GM21447 (cell line): Measurements from ENCODE around the gene VAPB.
A peak's percentile ranks its signal among the peaks of the same experiment; 100 is the strongest.

Experiments
- ATAC-seq: cut with Tn5 transposase; IDR thresholded peaks from one replicate; pipeline ENCODE4 v1.9.1; 2021; ENCODE audit not compliant: unreplicated experiment

The VAPB gene

DNA sequence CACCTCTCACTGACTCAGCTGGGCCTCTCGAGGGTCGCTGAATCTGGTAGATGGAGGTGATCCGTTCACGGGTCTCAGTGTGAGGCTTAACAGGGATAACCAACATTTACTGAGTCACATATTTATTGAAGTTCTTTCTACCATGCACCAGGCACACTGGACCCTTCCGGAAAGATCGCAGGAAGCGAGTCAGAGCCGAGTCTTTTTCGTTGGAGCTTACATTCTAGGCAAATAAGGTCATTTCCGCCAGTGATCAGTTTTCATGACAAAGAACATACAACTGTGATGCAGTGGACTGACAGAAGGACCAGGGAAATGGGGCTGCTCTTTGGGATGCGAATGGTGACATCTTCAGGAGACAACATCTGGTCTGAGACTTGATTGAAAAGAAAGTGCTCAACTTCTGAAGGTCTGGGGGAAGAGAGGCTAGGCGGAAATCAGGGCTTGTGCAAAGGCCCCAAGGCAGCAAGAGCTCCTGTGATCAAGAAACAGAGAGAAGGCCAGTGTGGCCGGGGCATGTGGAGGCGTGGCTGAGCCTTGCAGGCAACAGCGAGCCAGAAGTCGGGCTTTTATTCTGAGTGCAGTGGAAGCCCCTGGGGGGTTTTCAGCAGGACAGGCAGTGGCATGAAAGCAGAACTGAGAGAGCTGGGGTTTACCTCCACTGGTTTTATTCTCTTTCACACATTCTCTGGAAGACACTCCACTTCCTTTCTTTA is 69.5 kb downstream of the VAPB start:
- ATAC-seq = peak; percentile 98

DNA sequence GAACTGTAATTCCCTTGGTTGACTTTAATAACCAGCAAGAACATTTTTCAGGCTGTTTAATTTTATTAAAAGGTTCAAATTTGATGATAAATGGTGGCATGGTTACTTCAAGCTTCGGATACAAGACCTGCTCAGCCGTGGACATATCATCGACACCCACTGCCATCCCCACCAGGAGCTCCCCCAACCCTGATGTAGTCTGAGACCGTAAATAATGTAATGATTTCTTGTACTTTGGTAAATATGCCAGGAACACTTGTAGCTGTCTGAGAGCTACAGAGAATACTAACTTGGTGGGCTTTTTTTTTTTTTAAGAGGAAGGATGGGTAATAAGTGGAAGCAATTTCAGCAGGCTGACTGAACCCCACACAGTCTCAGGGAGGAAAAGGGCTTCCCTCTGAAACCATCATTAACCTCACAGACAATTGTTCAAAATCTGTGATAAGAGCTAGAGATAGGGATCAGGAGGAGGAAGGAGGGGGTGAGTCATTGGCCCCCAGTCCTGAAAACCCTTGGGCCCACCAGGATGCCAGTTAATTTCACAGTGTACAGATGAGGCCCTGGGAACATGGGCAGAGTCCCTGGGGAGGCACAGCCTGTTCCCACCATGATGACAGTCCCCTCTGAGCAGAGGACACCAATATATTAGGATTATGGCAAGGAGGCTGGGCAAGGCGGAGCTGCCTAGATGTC is 70.2 kb downstream of the VAPB start:
- peak; percentile 9 for ATAC-seq

DNA sequence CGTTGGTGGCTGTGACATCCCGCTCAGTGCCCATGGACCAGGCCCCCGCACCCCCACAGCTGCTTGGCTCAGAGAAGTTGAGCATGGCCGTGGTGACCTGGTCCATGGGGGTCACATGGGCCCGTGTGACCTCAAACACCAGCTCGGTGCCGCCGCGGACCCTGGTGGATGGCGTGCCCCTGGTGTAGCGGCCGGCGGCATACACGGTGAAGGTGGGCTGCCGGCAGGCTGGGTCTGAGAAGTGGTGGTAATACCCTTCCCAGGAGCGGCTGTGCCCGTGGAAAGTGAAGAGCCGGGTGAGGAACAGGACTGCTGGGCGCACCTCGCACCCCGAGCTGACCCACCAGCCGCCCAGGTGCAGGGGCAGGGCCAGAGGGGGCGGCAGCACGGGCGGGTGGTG is 72.1 kb downstream of the VAPB start:
- no peak for ATAC-seq

DNA sequence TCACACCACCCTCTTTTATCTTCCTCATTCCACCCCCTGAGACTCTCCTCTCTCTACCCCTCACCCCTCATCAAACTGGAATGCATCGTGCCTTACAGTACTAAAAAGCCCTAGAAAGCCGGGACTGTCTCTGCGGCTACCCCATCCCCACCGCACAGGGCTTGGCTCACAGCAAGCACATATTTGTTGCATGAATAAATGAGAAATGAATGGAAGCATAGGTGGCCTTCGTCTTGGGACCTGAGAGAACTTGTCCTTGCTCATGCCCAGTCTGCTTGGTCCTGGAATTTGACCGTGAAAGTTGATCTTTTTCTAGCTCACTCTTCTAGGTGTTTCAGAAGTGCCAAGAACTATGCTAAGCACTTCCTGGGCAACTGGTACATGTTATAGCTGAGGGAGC is 72.9 kb downstream of the VAPB start:
- ATAC-seq = no peak

DNA sequence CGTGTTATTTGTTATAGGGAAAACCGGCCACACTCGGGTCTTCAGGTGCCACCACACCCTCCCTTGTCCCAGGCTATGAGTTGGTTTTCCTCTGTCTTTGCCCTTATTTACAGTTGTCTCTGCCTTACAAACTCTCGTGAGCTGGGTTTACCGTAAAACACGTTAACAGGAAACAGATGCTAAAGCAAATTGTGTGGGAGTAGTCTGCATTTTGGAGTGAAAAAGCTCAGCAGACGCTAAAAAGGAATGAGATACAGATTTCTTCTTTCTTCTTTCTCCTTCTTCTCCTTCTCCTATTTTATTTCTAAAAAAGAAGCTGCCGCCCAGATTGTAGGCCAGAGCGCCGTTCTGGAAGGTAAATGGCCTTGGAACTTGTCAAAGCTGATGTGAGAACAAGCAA is 74.2 kb downstream of the VAPB start:
- no peak for ATAC-seq

DNA sequence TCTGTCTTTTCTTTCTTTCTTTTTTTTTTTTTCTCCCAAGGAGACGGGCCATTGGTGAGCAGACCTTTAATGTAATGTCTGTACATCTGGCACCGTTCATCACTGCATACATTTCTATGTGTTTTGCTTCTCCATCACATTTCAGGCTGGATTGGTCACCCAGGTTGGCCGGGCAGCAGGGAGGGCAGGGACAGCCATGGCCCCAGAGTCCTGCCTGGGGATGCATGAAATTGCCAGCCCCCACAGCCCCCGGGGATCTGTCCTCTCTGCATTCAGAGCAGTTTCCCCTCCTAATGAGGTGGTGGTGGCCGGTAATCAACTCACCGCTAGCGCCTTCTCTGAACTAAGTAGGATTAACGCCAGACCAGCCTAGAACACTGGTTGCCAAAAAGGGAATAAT is 75.8 kb downstream of the VAPB start:
- ATAC-seq = no peak

DNA sequence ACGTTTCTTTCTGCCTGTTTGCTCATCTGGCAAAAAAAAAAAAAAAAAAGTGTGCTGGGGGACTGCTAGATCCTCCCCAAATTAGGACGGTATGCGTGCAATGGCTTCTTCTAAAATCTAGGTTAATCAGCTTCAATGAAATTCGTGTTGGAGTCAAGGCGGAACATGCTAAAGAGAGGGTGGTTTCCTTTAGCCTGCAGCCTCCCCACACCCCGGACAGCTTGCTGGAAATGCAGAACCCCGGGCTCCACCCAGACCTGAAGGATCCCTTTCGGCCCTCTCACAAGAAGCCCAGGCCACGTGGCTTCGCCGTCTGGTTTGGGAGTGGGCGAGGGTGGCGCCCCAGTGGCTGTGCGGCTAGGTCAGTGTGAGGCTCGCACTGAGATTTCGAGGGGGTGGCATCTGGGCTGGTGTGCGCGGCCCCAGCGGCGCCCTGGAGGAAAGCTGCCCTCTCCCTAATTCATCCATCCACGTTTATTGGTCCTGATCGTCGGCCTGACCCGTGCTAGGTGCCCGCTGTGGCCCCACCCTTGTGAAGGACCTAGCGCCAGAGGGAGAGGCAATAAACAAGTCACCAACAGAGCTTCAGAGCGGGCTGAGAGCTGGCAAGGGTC is 77.2 kb downstream of the VAPB start:
- ATAC-seq = no peak

DNA sequence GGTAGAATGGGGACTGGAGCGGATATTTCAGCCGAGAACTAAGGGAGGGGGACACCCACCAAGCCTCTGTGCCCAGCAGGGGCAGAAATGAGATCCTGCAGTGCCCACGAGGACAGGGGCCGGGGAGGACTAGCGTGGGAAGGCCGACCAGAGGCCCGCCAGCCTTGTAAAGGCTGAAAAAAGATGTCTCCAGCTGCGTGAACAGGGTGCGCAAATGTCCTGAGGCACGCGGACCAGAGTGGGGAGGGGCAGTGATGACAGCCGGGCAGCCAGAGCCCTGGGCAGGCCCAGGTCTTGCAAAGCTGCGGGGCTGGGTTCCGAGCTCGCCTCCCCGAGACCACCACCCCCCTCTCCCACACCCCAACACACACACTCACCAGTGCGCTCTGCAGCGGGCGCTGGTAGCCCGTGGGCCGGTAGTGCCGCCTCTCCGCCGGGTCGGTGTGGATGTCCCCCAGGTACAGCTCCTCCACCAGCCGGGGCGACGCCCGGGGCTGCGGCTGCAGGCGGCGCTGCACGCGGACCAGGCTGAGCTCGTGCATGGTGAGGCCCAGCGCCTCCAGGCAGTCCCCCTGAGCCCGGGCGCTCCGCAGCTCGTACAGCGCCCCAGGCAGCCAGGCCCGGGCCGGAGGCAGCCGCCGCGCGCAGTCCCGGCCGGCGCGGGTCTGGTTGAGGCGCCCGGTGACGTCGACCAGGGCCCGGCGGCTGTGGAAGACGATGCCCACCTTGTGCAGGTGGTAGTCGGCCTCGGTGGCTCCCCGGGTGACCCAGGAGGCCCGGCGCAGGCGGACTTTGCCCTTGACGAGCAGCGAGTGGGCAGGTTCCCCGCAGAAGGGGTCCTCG is 77.9 kb downstream of the VAPB start:
- ATAC-seq = no peak

DNA sequence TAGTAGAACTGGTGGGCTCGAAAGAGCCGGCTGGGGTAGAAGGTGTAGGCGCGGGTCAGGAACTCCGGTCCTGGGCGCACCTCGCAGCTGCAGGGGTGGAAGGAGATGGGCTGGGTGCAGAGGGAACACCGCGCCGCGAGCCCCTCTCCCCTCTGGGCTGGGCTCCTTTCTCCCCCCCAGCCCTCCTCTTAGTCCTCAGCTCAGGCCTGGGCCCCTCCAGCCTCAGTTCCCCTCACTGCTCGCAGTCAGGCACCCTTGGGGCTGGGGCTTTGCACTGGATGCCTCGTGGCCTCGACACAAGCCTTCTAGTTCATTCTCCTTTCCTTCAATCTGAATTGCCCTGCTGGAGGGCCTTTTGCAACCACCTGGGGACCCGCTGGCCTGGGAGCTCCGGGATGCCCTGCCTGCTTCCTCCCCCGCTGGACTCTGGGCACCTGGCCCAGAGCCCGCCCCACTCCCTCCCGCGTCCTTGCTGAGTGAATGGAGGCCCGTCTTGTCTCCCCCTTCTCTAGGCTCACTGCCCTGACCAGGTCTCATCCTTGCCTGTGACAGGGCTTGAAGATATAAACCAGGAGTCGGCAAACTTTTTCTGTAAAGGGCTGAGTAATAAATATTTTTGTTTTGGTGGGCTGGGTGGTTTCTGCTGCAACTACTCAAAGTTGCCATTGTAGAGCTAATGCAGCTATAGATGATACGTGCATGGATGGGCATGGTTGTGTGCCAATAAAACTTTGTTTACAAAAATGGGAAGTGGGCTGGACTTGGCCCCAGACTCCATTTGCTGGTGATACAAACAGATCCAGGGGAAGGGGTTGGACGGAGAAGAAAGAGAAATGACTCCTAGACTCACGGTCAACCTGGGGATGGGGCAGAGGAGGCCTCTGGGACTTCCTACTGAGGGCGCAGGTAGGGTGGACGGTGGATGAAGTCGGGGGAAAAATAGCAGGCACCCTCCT is 78.8 kb downstream of the VAPB start:
- no peak for ATAC-seq

DNA sequence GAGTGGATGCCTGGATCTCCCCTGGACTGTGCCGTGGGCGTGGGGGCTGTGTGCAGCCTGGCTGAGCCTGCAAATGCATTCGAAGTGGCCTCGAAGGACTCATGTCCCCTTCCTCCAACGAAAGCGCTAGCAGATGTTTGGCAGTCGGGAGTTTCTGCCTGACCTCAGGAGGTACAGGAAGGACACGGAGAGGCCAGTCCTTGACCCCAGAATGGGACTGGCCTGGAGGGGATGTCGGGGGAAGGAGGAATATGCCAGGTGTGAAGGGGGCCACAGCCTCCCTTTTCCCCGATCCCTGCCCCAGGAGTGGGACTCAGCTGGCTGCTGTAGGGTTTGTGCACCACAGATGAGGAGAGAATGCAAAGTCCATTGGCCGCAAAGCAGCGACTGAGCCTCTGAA is 80.6 kb downstream of the VAPB start:
- no peak for ATAC-seq

DNA sequence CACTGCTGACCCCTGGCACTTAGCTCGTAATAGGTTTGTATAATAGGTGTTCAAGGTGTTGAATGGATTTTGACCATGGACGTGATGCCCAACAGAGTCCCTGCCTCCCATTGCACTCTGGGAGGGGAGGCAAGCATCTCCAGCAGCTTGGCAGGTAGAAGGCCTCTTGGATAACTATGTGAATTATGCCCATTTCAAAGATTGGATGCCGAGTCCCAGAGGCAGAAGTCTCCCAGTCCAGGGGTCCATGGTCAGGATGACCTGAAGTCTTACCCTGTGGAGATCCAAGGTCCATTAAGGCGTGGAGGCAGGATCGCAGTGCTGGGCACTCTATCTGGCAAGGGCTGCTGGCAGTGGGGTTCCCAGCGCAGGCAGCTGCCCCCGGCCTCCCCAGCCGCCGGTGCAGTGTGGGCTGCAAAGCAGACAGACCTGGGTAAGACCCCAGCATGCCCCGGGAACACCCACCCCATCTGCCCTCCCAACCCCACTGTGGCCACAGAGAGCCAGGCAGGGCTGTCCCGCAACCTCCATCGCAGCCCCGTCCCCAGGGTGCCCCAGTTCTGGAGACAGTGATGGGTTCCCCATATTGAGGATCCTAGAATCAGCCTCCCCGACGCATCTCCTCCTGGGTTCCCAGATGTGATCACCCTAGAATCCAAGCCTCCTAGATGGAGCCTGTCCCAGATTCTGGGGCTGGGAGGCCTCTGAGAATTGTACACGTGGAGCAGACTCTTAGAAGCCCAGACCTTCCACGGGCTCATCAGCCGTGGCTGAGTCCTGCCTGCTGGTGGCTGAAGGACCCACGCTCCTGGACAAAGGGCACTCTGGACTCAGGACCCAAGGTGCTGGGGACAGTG is 81.5 kb downstream of the VAPB start:
- no peak for ATAC-seq

DNA sequence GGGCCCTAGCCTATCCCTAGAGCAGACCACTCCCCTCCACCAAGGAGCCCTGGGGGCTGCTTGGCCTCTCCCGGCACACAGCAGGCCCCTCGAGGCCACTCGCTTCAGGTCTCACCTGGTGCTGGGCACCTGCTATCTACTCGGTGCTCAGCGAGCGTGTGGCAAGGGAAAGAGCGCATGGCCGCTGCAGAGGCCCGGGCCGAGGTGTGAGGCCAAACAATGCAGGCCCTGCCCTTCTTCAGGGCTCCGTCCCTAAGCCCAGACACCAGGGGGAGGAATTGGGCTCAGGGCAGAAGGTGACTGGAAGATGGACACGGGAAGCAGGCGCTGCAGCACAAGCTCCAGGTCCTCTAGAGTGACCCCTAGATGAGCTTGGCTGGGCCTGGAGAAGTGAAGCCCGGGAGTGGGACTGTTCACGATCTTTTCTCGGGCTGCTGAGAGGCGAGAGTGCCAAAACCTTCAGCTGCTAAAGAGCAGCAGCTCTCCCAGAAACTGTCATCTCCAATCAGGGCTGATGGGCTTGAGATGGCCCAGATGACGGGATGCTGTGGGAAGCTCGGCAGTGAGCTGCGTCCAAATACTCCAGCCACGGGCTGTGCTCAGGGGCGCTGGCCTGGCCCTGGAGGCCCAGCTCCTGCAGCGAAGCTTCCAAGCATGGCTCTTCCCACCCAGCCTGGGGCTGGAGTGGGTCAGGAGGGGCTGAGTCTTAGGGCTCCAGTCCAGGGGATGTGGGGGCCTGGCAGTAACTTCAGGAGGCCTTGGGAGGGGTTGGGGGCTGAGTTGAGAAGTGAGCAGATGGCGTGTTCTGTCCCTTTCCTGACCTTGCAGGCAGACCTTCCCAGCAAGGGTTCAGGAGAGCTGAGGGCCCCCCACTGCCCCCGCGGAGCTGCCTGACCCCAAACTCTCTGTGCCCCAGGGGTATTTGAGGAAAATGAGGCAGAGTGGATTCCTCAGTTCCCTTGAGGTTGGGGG is 82.5 kb downstream of the VAPB start:
- ATAC-seq = no peak

DNA sequence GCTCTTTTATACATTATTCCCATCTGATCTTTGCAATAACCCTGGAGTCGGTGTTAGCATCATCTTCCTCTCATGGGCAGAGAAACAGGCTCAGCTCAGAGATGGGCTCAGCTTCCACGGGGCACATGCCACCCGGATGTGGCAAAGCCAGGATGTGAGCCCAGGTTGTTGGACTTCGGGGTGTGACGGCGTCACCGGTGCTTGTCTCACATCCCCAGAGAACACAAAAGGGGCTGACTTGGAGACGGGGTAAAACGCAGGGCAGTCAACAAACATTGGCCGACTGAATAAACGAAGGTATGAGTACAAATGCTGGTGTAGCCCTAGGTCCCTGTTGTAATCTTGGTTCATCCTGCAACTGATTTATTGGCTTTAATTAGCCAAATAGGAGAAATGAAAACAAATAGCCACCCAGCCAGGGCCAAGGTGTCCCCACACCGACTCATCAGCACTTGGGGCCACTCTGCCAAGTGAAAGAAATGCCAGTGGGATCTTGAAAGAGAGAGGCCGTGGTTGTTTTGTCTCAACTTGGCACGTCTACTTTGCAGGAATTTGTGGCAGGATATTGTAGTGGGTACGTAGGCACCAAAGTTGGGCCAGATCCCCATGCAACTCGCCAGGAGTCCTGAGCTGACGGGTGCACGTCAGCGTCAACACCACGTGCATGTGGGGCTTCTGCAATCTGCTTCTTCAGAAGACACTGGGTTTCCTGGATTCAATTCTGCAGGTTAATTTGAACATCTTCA is 83.4 kb downstream of the VAPB start:
- ATAC-seq = no peak

DNA sequence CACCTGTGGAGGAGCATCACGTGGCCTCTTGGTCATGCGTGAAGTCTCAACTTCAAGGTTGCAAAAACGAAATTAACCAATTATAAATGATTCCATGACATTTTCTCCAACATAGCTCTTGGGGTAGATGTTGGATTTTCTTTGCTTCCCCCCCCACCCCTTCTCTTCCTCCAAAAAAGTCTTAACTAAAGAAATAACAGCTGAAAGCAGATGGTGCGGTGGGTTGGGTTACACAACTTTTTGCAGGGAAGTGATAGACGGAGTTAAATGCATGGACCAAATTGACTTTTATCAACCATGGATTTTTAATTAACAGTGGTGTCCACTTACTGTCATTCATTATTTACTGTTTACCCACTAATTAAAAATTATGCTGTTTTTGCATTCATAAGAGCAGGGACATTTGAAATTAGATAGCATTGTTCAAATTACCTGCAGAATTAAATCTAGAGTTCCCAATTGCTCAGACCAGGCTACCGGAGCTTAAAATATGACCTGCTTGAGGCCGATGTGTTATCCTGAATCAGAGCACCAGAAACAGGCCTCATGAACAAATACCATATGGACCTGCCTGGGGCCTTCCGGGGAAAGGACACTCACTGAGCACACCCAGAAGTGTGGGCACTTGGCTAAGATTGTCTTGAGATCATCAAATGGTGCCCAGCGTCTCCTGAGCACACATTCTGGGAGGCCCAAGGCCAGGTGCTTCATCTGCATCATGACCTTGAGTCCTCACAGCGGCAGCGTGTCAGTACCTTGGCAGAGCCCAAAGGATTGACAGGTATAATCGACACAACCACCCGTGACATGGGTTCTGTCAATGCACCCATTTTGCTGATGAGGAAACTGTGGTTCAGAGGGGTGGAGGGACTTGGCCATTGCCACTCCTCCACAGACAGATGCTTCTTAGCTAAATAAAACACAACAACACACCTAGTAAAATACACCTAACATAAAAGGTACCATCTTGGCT is 84.7 kb downstream of the VAPB start:
- ATAC-seq = no peak

DNA sequence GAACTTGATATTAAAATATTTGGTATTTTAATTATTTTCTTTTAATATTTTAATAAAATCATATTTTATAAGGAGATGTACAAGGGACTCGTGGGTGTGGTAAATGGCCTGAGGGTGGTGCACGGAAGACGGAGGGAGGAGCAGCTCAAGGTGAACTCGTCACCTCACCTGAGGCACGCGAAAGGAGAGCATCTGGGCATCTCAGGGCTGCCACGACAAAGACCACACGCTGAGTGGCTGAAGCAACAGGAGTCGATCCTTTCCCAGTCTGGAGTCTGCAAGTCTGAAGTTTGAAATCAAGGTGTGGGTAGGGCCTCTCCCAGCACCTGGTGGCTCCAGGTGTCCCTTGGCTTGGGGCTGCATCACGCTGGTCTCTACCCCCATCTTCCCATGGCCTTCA is 86.4 kb downstream of the VAPB start:
- ATAC-seq = no peak

DNA sequence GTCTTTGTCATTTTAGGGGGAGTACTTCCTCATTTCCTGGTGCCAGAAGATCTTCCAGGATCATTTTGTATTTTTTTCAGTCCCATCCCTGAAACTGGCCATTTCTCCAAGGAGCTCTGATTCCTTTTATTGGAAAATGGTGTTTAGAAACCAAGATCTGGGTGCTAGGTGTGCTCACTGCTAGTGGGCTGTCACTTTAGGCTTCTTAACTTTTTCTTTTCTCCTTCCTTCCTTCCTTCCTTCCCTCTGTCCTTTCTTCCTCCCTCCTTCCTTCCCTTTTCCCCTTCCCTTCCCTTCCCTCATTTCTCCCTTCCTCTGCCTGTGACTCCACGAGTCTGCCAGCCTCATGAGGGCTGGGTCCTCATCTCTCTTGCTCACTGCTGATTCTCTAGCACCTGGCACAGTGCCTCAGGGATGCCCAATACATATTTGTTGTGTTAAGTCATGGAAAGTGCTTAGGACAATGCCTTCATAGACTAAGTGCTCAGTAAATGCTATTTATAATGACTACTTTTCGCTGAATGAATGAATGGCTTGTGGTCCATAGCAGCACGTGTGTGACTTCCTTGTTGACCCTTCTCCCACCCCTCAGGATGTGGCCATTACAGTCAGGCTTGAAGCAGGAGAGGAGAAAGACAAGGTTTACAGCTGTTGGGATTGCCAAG is 89.2 kb downstream of the VAPB start:
- no peak for ATAC-seq
